ENCODE data around the gene SST. TPM values are rescaled to one million over a fixed set of nuclear protein-coding genes. Genes with fewer than 3 reads are reported as not detected.

The SST gene
- total RNA-seq, 1 donor from 2014 or later = 10.8 TPM

DNA sequence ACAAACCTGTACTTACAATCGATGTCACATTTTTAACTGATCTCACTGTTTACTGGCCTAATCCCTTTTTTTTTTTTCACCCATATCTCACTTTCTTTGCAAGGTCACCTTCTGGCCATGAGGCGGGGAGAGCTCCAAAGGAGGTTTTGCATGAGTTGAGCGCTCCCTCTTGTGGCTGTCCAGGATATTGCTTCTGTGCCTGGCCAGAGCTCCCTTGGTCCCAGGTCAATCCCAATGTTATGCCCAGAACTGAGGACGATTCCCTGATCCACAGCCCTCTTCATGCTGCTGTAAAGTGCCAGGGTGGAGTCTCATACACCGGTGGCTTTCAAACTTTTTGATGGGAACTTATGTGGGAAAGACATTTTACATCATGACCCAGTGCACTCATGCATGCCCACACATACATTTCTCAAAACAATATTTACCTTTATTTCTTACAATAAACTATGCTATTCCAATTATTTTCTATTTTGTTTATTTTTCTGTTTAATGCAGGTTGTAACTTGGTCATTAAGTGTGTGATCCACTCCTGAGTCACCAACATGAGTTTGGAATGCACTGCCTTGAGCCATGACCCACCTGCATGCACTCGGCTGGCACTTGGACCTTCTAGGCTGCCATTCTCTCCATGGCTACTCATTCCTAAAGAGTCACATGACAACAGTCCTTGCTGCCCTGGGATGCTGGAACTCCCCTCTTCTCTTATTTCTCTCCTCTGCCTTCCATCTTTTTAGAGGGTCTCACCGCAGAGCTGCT lies 9.6 kb upstream of the SST start:
- no peaks in the 10 kb centered on the region for H3K36me3 Mint-ChIP-seq
- H3K27ac Mint-ChIP-seq = peak overlapping the region; percentile 4
- H3K9me3 Mint-ChIP-seq = peaks cover 3% of the 10 kb centered on the region
- TF ChIP-seq, protein P1, sequence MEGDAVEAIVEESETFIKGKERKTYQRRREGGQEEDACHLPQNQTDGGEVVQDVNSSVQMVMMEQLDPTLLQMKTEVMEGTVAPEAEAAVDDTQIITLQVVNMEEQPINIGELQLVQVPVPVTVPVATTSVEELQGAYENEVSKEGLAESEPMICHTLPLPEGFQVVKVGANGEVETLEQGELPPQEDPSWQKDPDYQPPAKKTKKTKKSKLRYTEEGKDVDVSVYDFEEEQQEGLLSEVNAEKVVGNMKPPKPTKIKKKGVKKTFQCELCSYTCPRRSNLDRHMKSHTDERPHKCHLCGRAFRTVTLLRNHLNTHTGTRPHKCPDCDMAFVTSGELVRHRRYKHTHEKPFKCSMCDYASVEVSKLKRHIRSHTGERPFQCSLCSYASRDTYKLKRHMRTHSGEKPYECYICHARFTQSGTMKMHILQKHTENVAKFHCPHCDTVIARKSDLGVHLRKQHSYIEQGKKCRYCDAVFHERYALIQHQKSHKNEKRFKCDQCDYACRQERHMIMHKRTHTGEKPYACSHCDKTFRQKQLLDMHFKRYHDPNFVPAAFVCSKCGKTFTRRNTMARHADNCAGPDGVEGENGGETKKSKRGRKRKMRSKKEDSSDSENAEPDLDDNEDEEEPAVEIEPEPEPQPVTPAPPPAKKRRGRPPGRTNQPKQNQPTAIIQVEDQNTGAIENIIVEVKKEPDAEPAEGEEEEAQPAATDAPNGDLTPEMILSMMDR (IDR thresholded peaks at IDR 0.05; ENCODE audit: unreplicated experiment) = peak; percentile 92
- H3K4me3 Mint-ChIP-seq = no peak overlapping the region
- peak; percentile 54 to 82 for DNase-seq (ENCODE audit: low spot score in 2 of 2, unreplicated experiment in 2 of 2)
- peaks cover 13% of the 10 kb centered on the region for H3K27me3 Mint-ChIP-seq (ENCODE audit: low read depth)
- peaks cover 17% of the 10 kb centered on the region for H3K4me1 Mint-ChIP-seq

GRCh38 chr3:187678726-187679268 lies 8.6 kb upstream of the SST start:
- Mint-ChIP-seq H3K27me3 (ENCODE audit: low read depth) (peaks cover 22% of the 10 kb centered on the region), H3K27ac (no peak overlapping the region), H3K4me3 (no peak overlapping the region), H3K9me3 (no peaks in the 10 kb centered on the region), H3K36me3 (no peaks in the 10 kb centered on the region), H3K4me1 (peaks cover 17% of the 10 kb centered on the region)
- TF ChIP-seq, protein P1 (IDR thresholded peaks at IDR 0.05; ENCODE audit: unreplicated experiment) = no peak
- DNase-seq (ENCODE audit: low spot score in 2 of 2, unreplicated experiment in 2 of 2) = peak in 1 of 2 experiments; percentile 60

DNA sequence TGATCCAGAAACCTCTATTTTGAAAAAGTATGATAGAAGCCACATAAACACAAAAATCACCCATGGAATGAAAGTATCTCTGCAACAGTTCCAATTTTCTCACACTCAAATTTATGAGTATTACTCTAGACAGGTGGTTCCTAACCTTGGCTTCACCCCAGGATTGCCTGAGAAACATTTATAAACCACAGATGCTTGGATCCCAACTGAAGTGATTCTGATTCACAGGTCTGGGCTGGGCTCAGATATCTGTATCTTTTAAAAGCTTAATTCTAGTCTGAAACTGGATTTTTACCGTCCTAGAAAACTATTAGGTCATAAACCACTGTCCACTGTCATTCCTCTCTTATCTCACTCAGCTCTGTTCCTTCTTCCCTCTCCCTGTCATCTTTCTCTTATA lies 7.4 kb upstream of the SST start:
- Mint-ChIP-seq H3K36me3 (no peaks in the 10 kb centered on the region), H3K27ac (peak overlapping the region; percentile 62), H3K9me3 (no peaks in the 10 kb centered on the region), H3K4me3 (no peak overlapping the region), H3K27me3 (ENCODE audit: low read depth) (peaks cover 30% of the 10 kb centered on the region), H3K4me1 (peaks cover 17% of the 10 kb centered on the region)
- TF ChIP-seq, protein P1 (IDR thresholded peaks at IDR 0.05; ENCODE audit: unreplicated experiment) = no peak
- no peak for DNase-seq (ENCODE audit: low spot score in 2 of 2, unreplicated experiment in 2 of 2)

GRCh38 chr3:187673012-187673411 lies 2.8 kb upstream of the SST start:
- Mint-ChIP-seq H3K9me3 (no peaks in the 10 kb centered on the region), H3K27ac (no peak overlapping the region), H3K36me3 (no peaks in the 10 kb centered on the region)

DNA sequence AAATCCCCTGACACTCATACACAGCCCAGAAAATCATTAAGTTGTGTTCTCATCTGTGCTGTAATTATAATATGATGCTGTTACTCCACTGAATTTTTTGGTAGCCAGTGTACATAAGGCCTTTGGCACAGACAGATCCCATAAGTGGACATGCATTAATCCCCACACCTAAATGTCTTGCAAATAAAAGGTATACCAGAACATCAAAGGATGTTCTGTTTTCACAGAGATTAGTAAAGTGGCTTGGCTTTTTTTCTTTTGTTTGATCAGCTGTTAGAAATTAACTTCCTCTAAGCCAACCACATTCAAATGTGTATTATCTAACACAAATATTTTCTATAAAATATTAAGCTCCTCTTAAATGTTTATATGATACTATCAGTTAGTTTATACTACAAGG lies 2.7 kb downstream of the SST start:
- DNase-seq (ENCODE audit: low spot score in 2 of 2, unreplicated experiment in 2 of 2) = no peak
- no peaks in the 10 kb centered on the region for H3K36me3 Mint-ChIP-seq
- H3K27me3 Mint-ChIP-seq (ENCODE audit: low read depth) = peaks cover 72% of the 10 kb centered on the region
- peaks cover 14% of the 10 kb centered on the region for H3K4me1 Mint-ChIP-seq
- TF ChIP-seq, protein P1 (IDR thresholded peaks at IDR 0.05; ENCODE audit: unreplicated experiment) = no peak
- no peak overlapping the region for H3K4me3 Mint-ChIP-seq
- H3K9me3 Mint-ChIP-seq = no peaks in the 10 kb centered on the region
- H3K27ac Mint-ChIP-seq = no peak overlapping the region

More at GRCh38 chr3:187673012-187673411, 2.8 kb upstream of the SST start:
- Mint-ChIP-seq H3K4me3 (no peak overlapping the region), H3K4me1 (peaks cover 18% of the 10 kb centered on the region), H3K27me3 (ENCODE audit: low read depth) (peaks cover 69% of the 10 kb centered on the region)
- DNase-seq (ENCODE audit: low spot score in 2 of 2, unreplicated experiment in 2 of 2) = no peak
- TF ChIP-seq, protein P1 (IDR thresholded peaks at IDR 0.05; ENCODE audit: unreplicated experiment) = no peak

Measured in mesothelial cell of epicardium (in vitro differentiated cells).